HG03159 (cell line): Measurements from ENCODE around the gene HOXA7.
A peak's percentile ranks its signal among the peaks of the same experiment; 100 is the strongest.

Experiments used
- ATAC-seq: cut with Tn5 transposase; IDR thresholded peaks from one replicate; pipeline ENCODE4 v1.9.1; 2021; ENCODE audit warnings: mild to moderate bottlenecking, moderate library complexity; ENCODE audit not compliant: unreplicated experiment

Gene HOXA7

DNA sequence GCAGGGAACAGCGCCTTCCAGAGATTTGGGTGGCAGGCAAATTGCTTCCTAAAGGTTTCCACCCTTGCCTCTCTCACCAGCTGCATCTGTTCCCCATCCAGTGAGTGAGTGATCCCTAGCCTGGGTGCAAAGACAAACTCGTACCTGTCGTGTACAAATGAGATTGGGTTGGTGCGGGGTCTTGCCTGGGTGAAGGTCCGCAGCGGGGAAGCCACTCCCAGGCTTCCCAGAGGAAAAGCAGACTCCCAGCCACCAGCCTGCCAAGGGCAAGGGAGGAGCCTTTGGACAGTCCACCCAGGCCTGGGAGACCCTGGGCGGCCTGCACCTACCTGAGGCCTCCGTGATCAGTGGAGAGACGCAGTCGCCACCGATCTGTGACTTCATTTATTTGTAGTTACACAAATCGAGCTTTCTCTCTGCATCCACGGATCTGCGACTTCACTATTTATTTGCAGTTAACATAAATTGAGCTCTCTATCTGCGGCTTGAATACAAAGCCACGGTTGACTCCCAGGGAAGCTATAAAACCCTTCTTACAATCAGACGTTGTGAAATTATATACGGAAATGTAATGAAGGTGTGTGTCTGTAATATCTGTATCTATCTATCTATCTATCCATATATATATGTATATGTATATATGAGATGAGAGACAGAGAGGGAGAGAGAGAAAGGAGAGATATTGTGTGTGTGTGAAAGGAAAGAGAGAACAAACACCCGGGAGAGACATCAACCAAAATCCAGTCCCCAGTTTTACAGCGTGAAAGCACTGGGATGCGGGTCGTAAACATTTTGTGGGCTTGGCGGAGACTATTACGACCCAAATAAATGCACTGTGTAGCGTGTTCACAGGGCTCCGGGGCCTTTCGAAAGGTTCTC, 3.0 kb upstream of the HOXA7 start:
- ATAC-seq: no peak

- ATAC-seq: no peak
Measured at GRCh38 chr7:27158436-27159265, 2.2 kb upstream of the HOXA7 start.

DNA sequence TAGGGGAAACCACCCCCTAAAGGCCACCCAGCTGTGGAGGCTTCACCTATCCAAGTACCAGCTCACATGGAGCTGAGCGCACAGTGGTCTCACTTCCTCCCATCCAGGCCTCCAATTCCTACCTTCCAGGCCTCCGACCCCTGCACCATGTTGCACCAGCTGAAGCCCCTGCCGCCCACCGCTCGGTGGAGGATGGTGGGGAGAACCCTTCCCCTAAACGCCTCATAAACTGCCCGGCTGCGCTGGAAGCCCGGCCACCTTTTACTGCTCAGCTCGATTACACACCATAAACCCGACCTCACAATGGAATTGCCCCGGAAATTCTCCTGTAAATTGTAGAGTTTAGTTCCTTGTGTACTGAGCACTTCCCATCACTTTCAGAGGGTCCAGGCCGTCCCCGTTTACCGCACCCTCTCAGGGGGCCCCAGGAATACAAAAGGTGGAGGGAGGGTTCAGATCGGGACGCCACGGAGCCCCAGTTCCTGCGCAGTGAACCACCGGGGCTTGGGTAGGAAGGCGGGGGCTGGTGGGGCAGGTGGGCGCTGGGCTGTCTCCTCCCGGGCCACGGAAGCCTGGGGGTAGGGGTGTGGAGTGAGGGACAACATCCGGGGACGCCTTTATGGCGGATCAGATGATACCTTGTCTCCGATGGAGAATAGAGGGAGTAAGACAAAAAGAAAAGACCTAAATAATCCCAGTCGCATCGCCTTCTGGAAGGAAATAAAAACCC, 1.4 kb upstream of the HOXA7 start:
- no peak for ATAC-seq

DNA sequence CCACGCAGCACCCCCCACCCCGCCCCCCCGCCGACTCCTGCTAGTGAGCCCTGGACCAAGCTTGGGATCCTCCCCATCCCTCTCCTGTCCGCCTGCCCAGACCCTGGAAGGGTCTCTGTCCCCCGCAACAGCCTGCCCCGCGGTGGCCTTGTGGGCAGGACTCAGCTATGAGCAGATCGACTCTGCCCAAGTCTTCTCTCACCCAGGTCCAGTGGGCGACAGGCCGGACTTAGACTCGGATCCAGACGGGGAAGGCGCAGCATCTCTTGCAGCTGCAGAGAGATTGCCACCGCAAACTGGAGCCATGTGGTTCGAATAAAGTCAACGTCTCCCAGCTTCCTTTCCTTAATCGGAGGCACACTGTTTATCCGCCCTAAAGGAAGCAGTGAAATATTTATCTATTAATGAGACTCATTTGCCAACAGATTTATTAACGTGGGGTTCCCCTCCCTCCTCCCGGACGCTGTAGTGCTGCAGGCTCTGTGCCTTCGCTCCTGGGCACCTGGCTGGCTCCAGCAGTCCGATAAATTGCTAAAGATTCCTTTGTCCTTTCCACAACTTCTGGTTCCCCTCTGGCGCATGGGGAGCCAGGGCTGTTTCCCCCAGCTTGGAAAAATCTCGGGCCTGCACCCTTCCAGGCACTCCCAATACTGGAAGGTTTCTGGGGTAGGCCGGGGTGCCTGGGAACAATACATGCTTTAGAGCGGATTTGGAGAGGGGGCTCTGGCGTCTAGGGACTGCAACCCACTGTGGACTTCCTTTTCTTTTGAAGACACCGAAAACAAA, 634 bp upstream of the HOXA7 start:
- ATAC-seq: no peak

- no peak for ATAC-seq
Measured at GRCh38 chr7:27155816-27156507, 513 bp downstream of the HOXA7 start.

DNA sequence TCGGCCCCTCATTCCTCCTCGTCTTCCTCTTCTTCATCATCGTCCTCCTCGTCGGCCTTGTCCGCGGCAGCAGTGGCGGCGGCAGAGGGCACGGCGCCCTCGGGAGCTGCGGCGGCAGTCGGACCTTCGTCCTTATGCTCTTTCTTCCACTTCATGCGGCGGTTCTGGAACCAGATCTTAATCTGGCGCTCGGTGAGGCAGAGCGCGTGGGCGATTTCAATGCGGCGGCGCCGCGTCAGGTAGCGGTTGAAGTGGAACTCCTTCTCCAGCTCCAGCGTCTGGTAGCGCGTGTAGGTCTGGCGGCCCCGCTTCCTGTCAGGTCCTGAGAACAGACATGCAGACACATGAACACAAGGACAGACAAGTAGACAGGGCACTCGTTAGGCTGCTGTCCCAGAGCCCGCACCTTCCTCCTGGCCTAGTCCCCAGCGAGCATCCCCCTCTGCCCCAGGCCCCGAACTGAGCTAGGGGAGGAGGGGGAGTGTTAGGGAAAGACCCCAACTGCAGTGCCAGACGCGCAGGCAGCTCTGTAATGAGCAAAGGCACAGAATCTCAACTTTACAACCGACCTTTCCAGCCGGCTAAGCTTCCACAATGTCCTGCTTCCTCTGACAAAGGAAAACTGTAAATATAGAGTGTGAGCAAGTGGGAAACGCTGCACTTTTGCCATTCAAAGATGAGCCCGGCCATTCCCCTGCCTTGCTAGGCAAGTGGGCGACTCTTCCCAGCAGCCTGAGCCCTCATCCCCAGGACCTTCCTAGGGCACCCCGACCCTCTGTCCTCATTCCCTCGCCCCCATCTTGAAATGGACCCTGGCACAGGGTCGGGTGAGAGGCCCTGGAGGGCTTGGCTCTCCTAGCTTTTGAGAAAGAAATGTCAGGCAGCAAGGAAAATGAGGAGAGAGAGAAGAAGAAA, 1.3 kb downstream of the HOXA7 start:
- ATAC-seq: no peak

- no peak for ATAC-seq
Measured at GRCh38 chr7:27154369-27154768, 2.1 kb downstream of the HOXA7 start.

DNA sequence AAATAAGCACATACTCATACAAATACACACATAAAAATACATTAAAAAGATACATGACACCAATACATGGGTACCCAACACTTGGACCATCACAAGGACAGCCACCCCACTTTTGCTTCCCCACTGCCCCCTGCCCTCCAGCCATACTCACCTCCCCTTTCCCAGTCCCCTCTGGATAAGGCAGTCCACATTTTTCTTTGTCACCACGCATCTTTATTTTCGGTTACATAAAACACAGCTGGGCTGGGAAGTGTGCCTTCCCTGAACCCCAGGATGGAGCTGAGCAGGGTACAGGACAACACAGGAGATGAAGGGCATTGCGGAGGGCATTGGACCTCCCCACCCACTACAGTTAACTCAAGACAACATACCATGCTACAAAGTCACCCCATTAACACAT, 2.9 kb downstream of the HOXA7 start:
- no peak for ATAC-seq

DNA sequence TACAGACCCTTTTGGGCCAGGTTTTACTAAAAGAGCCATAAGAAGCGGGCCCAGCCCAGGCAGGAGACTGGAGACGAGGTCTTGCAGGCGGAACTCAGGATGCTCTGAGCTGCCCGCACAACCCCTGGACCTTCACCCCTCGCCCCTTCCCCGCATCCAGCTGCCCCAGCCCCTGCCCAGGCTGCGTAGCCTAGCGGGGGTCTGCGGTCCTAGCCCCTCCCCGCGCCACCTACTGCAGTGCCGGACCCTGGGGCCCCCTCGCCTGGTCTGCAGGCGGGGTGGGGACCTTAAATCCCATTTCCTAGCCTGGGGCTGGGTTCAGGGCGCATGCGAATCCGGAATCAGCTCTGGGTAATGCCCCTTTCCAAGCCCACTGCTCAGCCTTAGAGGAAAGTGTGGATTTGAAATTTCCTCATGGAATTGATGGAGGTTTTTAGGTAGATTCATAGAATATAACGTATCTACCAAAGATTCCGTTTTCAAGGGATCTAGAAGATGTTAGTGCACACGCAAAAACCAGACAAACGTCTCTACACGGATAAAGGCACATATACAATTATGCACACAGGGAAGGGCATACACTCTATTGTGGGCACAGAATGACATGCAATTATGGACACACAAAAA, 3.5 kb downstream of the HOXA7 start:
- no peak for ATAC-seq

DNA sequence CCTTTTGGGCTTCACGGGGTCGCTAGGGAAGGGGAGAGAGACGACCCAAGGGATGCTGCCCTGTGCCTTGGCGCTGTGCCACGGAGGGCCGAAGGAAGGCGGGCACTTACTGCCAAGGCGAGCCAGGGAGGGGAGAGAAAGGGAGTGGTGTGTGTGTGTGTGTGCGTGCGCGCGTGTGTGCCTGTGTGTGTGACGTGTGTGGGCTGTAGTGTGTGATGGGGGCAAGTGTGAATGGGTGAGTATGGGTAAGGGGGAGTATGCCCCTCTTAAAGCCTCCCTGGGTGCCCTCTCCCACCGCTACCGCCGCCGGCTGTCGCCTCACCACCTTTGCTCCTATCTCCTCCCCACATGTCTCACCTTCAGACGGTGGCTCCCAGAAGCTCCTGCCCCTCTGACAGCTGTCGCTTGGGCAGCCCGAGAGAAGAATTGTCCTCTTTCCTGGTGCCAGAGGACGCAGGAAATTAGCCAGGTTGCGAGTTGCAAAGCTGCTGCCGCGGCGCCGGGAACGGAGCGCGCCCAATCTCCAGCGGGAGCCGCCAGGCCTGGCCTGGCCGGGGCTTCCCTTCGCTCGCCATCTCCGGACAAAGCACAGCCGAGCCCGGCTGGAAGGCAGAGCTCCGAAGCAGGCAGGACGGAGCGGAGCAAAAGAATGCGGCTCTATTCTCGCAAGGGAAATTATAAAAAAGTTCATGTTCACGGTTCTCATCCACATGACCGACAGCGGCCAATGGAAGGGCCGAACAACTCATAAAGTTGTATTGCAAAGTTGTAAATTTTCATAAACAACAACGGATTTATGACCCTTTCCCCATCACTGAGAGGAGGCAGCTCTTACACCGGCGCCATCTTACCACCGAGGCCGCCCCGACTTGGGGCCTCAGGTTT, 4.3 kb downstream of the HOXA7 start, which contains the start of gene HOXA3:
Gene HOXA3 (minus strand): TSS at position 653 of the 885 bp plus-strand sequence. CDS start 41,943 bp downstream, outside the sequence.
- ATAC-seq: no peak

DNA sequence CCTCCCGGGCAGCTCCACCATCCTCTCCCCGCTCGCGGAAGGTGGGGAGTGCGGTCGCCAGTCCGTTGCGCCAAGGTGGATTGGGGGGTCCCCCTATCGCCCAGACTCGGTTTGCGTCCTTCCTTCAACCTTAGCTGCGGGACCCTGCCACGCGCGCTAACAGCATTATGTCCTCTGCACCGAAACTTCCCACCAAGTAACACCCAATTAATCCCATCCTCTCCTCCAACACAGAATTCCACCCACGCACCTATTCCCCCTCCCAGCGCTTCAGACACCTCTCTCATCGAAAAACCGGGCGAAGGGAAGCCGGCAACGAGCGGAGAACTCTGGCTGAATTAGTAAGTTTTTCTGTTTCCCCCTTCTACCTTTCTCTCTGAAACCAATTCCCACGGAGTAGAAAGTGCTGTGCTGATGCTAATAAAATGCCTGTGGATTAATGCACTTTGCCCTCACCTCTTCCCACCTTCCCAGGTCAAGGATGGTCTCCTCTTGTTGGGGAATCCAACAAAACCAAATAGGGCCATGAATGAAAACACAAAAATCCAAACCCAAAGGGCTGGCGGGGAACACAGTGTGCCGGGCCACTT, 5.0 kb downstream of the HOXA7 start:
- no peak for ATAC-seq

- peak; percentile 78 for ATAC-seq
Measured at GRCh38 chr7:27150568-27151340, 5.7 kb downstream of the HOXA7 start.

DNA sequence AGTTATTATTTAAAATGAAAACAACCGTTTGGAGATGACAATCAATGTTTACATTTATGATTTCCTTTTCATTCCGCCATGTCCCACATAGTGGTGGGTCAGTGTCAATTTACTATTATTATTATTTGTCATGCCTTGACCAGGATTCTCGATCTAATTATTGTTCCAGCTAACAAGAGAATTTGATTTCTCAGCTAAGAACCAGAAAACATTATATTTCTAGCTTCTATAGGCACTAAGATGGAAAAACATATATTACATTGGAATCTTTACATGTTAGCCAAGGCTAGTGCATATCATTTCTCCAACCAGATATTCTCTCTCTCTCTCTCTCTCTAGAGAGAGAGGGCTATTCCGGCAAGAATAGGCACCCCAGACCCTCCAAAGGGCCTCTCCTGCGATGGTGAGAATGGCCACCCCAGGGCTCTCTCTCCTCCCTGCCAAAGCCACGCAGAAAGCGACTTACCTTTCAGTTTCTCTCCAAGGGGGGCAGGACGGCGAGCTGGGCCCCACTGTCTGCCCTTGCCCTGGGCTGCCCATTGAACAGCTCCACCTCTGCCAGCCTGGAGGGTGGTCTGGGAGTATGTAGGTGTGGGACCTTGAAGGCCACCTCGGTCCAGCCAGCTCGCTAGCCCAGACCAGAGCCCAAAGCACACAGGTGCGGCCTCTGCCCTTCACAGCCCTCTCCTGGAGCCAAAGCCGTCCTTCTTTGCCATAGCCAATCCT, 6.5 kb downstream of the HOXA7 start:
- no peak for ATAC-seq

DNA sequence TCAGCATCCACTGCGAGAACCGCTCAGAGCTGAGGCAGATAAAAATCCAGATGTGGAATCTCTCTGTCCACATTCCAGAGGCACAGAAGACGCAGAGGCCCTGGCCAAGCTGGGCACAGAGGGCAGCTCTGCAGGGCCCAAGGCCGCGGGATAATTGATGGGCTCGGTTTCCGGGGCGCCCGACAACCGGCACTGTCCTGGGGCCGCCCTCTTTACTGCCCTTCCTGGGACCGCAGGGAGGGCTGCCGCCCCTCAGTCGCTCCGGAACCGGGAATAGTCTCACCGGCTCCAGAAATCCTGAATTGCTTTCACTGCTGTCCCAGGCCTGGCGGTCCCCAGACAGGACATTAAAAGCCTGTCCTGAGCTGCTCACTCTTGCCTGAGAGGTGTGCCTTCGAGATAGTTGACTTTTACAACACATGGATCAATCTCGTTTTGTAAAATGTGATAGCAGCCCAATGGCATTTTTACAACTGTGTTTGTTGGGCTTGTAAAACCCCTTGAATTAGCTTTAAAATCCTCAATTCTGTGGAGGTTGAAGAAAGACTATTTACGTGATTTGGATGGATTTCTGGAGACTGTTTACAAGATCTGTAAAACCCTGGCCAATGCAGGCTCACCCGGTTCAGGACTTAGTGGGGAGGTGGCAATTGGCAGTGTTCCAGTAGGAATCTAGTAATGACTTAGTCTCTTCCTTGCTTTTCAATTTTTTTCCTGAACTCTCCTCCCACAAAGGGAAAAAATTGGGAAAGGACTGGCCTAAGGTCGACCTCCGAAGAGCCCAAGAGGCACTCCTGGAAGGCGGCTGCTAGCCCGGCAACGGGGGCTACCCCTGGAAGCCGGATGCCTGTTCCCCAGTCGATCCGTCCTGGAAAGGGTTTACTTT, 7.5 kb downstream of the HOXA7 start:
- ATAC-seq: no peak
